HepG2 (cell line): ENCODE data around the gene CTF1. TPM values are rescaled to one million over a fixed set of nuclear protein-coding genes. Genes with fewer than 3 reads are reported as not detected.

ENCODE experiments used
- EHMT2 ChIP-seq: fragments of 200-600 bp; sonication (generic); IDR thresholded peaks from 2 replicates; pipeline ENCODE4 v1.7.0; 2017; ENCODE audit warnings: antibody characterized with exemption, low read depth, low read length, borderline replicate concordance
- KDM1A ChIP-seq: IDR thresholded peaks from 2 replicates; pipeline ENCODE4 v1.6.1; 2016; ENCODE audit warnings: missing compliant biosample characterization
- KDM5A ChIP-seq: fragments of 200-600 bp; sonication (generic); IDR thresholded peaks from 2 replicates; pipeline ENCODE4 v1.7.0; 2018; ENCODE audit warnings: antibody characterized with exemption, mild to moderate bottlenecking, low read length, borderline replicate concordance
- KLF16 ChIP-seq, 2 experiments: sonication (generic) in 1 of 2; formaldehyde crosslinking in 1 of 2; IDR thresholded peaks; 2 replicates each; pipeline versions ENCODE4 v1.6.1 to v1.8.0; 2016 to 2023; ENCODE audit warnings: missing genetic modification reagents in 2 of 2, missing compliant biosample characterization in 1 of 2
- MXD4 ChIP-seq: IDR thresholded peaks from 2 replicates; pipeline ENCODE4 v1.6.1; 2016; ENCODE audit warnings: mild to moderate bottlenecking, missing biosample characterization, missing genetic modification reagents
- NFE2 ChIP-seq: sonication (generic); formaldehyde crosslinking; IDR thresholded peaks from 2 replicates; pipeline ENCODE4 v1.4.0; 2020; ENCODE audit warnings: missing genetic modification reagents
- POLR2A ChIP-seq, 2 experiments: IDR thresholded peaks; 2 replicates each; pipeline ENCODE4 v1.6.1; 2011; ENCODE audit warnings: low read depth in 2 of 2, low read length in 2 of 2, mild to moderate bottlenecking in 1 of 2, moderate library complexity in 1 of 2; ENCODE audit not compliant: insufficient read depth in 1 of 2
- POLR2G ChIP-seq: fragments of 200-400 bp; formaldehyde crosslinking; IDR thresholded peaks from 2 replicates; pipeline ENCODE4 v1.6.1; 2018; ENCODE audit warnings: mild to moderate bottlenecking, low read depth, low read length, moderate library complexity
- RAD21 ChIP-seq: fragments of 450-650 bp; formaldehyde crosslinking; IDR thresholded peaks from 2 replicates; pipeline ENCODE4 v1.5.0; 2020; ENCODE audit warnings: mild to moderate bottlenecking
- RXRA ChIP-seq: sonication (generic); formaldehyde crosslinking; IDR thresholded peaks from 2 replicates; pipeline ENCODE4 v1.5.1; 2020; ENCODE audit warnings: missing genetic modification reagents
- SMAD1 ChIP-seq: sonication (generic); formaldehyde crosslinking; IDR thresholded peaks from 2 replicates; pipeline ENCODE4 v1.4.0; 2020; ENCODE audit warnings: missing genetic modification reagents, low read depth, mild to moderate bottlenecking, borderline replicate concordance
- SMAD9 ChIP-seq: sonication (generic); formaldehyde crosslinking; IDR thresholded peaks from 2 replicates; pipeline ENCODE4 v1.5.1; 2020; ENCODE audit warnings: mild to moderate bottlenecking, missing genetic modification reagents
- SP1 ChIP-seq, 2 experiments: fragments of 450-650 bp in 1 of 2; sonication (generic) in 1 of 2; formaldehyde crosslinking in 1 of 2; IDR thresholded peaks; 2 replicates each; pipeline versions ENCODE4 v1.4.0 to v1.6.1; 2016 to 2020; ENCODE audit warnings: missing genetic modification reagents in 1 of 2
- SPEN ChIP-seq: sonication (generic); formaldehyde crosslinking; IDR thresholded peaks from 2 replicates; pipeline ENCODE4 v1.5.1; 2020; ENCODE audit warnings: low read depth, mild to moderate bottlenecking, missing genetic modification reagents
- STAG1 ChIP-seq: sonication (generic); formaldehyde crosslinking; IDR thresholded peaks from 2 replicates; pipeline ENCODE4 v1.4.0; 2020; ENCODE audit warnings: missing genetic modification reagents
- TOPORS ChIP-seq: sonication (generic); formaldehyde crosslinking; IDR thresholded peaks from 2 replicates; pipeline ENCODE4 v1.8.0; 2023; ENCODE audit warnings: mild to moderate bottlenecking, missing genetic modification reagents
- ZFAT ChIP-seq: sonication (generic); formaldehyde crosslinking; conservative IDR thresholded peaks from 2 replicates; pipeline ENCODE4 v1.8.1; 2023; ENCODE audit warnings: missing genetic modification reagents, inconsistent platforms
- ZNF382 ChIP-seq: sonication (generic); formaldehyde crosslinking; IDR thresholded peaks from 2 replicates; pipeline ENCODE4 v1.5.0; 2020; ENCODE audit warnings: missing genetic modification reagents, mild to moderate bottlenecking, borderline replicate concordance
- ZNF451 ChIP-seq: sonication (generic); formaldehyde crosslinking; IDR thresholded peaks from 2 replicates; pipeline ENCODE4 v1.5.0; 2020; ENCODE audit warnings: mild to moderate bottlenecking, missing genetic modification reagents
- ZSCAN25 ChIP-seq: sonication (generic); formaldehyde crosslinking; IDR thresholded peaks from 2 replicates; pipeline ENCODE4 v1.8.0; 2022; ENCODE audit warnings: mild to moderate bottlenecking, missing genetic modification reagents
- ZSCAN9 ChIP-seq: IDR thresholded peaks from 2 replicates; pipeline ENCODE4 v1.6.1; 2016; ENCODE audit warnings: borderline replicate concordance
- polyA plus RNA-seq, 8 experiments: library from polyadenylated mRNA; depleted of rRNA in 3 of 8; stranded (reverse) in 7 of 8; unstranded in 1 of 8; fragments of >200 nt; fragmentation: Illumina TruSeq in 4 of 8; extraction: Trizol in 4 of 8; gene quantifications; 2 replicates each; pipeline versions ENCODE4 v1.2.1 to v1.2.3, GENCODE V29; 2011 to 2016; ENCODE audit warnings: low read depth in 4 of 8, missing spikeins in 1 of 8, mixed read lengths in 1 of 8; ENCODE audit not compliant: insufficient read depth in 1 of 8
- total RNA-seq, 5 experiments: library from RNA; depleted of rRNA; stranded (reverse); fragments of >200 nt; fragmentation: Illumina TruSeq; extraction: Trizol; gene quantifications; 2 replicates each; pipeline ENCODE4 v1.2.3, GENCODE V29; 2016; ENCODE audit warnings: low read depth in 1 of 5
- TF ChIP-seq, protein P1 (sequence below): sonication (generic); formaldehyde crosslinking; IDR thresholded peaks from 2 replicates; pipeline ENCODE4 v1.4.0; 2020; ENCODE audit warnings: missing genetic modification reagents
- TF ChIP-seq, protein P2 (sequence below), 2 experiments: sonication (generic) in 1 of 2; formaldehyde crosslinking in 1 of 2; IDR thresholded peaks; 2 replicates each; pipeline versions ENCODE4 v1.4.0 to v1.6.1; 2018 to 2020; ENCODE audit warnings: missing genetic modification reagents in 2 of 2, borderline replicate concordance in 1 of 2, low read depth in 1 of 2, mild to moderate bottlenecking in 1 of 2, missing biosample characterization in 1 of 2
- TF ChIP-seq, protein P3 (sequence below): sonication (generic); formaldehyde crosslinking; IDR thresholded peaks from 2 replicates; pipeline ENCODE4 v1.8.1; 2022; ENCODE audit warnings: mild to moderate bottlenecking, missing genetic modification reagents
- TF ChIP-seq, protein P4 (sequence below): IDR thresholded peaks from 2 replicates; pipeline ENCODE4 v1.6.1; 2016
- TF ChIP-seq, protein P5 (sequence below): IDR thresholded peaks from 2 replicates; pipeline ENCODE4 v1.6.1; 2016

The CTF1 gene
- total and polyA plus RNA-seq, 2 of the 13 experiments (the other 11 are each of a cell fraction or from before 2014, with no cell fraction given), result 0.13 to 1.8 TPM

DNA sequence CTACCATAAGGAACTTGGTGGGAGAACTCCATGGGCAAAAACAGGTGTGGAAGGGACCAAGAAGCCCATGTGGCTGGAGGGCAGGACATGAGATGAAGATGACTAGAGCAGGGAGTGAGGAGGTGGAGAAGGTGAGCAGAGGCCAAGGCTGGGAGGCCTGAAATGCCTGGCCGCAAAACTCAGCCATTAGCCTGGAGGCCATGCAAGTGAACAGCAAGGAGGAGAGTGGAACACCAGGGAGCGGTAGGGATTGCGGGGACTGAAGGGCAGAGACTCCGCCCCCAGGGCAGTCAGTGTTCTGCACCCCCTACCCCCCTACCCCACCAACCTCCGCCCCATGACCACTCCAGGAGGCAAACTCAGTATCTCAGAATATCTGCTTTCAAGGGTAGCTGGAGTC, 19.5 kb upstream of the CTF1 start (continued):
- TF ChIP-seq, protein P1, sequence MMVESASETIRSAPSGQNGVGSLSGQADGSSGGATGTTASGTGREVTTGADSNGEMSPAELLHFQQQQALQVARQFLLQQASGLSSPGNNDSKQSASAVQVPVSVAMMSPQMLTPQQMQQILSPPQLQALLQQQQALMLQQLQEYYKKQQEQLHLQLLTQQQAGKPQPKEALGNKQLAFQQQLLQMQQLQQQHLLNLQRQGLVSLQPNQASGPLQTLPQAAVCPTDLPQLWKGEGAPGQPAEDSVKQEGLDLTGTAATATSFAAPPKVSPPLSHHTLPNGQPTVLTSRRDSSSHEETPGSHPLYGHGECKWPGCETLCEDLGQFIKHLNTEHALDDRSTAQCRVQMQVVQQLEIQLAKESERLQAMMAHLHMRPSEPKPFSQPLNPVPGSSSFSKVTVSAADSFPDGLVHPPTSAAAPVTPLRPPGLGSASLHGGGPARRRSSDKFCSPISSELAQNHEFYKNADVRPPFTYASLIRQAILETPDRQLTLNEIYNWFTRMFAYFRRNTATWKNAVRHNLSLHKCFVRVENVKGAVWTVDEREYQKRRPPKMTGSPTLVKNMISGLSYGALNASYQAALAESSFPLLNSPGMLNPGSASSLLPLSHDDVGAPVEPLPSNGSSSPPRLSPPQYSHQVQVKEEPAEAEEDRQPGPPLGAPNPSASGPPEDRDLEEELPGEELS (CRISPR knock-in tag), result peak; percentile 34; the same call in 1 of the 2 replicates
- TF ChIP-seq SMAD1, result no peak
- TF ChIP-seq, protein P2, sequence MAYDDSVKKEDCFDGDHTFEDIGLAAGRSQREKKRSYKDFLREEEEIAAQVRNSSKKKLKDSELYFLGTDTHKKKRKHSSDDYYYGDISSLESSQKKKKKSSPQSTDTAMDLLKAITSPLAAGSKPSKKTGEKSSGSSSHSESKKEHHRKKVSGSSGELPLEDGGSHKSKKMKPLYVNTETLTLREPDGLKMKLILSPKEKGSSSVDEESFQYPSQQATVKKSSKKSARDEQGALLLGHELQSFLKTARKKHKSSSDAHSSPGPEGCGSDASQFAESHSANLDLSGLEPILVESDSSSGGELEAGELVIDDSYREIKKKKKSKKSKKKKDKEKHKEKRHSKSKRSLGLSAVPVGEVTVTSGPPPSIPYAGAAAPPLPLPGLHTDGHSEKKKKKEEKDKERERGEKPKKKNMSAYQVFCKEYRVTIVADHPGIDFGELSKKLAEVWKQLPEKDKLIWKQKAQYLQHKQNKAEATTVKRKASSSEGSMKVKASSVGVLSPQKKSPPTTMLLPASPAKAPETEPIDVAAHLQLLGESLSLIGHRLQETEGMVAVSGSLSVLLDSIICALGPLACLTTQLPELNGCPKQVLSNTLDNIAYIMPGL (CRISPR knock-in tag; IDR thresholded peaks at IDR 0.05; ENCODE audit: borderline replicate concordance in 1 of 2, low read depth in 1 of 2), result peak in 1 of 2 experiments; percentile 54; a peak in 2 of 4 replicates
- TF ChIP-seq RXRA (CRISPR knock-in tag), result no peak
- no peak for TF ChIP-seq ZNF451 (CRISPR knock-in tag)
- TF ChIP-seq KDM1A (CRISPR knock-in tag), result no peak
- TF ChIP-seq MXD4 (CRISPR knock-in tag), result no peak
- TF ChIP-seq POLR2A (IDR thresholded peaks at IDR 0.05; ENCODE audit: insufficient read depth in 1 of 2, low read depth in 2 of 2, low read length in 2 of 2), result peak; percentile 72 to 75
- no peak for TF ChIP-seq SP1 (IDR thresholded peaks at IDR 0.05)
- TF ChIP-seq SP1 (CRISPR knock-in tag; IDR thresholded peaks at IDR 0.05), result 0 out of 2 replicates have a peak, but pooled peaks have one; percentile 22
- TF ChIP-seq KDM5A, result no peak
- no peak for TF ChIP-seq SPEN (CRISPR knock-in tag)
- TF ChIP-seq ZNF382, result no peak
- peak; percentile 31; the same call in 1 of the 2 replicates for TF ChIP-seq STAG1 (CRISPR knock-in tag)
- TF ChIP-seq RAD21 (CRISPR knock-in tag), result peak; percentile 56; the same call in 1 of the 2 replicates
- TF ChIP-seq ZSCAN25 (CRISPR knock-in tag), result no peak
- no peak for TF ChIP-seq ZFAT (CRISPR knock-in tag)
- no peak for TF ChIP-seq KLF16 (CRISPR knock-in tag; IDR thresholded peaks at IDR 0.05)
- no peak for TF ChIP-seq TOPORS (CRISPR knock-in tag)
- TF ChIP-seq POLR2G, result peak; percentile 38; the same call in 1 of the 2 replicates
- TF ChIP-seq EHMT2, result no peak
- no peak for TF ChIP-seq NFE2 (CRISPR knock-in tag)
- TF ChIP-seq, protein P3, sequence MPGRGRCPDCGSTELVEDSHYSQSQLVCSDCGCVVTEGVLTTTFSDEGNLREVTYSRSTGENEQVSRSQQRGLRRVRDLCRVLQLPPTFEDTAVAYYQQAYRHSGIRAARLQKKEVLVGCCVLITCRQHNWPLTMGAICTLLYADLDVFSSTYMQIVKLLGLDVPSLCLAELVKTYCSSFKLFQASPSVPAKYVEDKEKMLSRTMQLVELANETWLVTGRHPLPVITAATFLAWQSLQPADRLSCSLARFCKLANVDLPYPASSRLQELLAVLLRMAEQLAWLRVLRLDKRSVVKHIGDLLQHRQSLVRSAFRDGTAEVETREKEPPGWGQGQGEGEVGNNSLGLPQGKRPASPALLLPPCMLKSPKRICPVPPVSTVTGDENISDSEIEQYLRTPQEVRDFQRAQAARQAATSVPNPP (CRISPR knock-in tag), result no peak
- TF ChIP-seq, protein P4, sequence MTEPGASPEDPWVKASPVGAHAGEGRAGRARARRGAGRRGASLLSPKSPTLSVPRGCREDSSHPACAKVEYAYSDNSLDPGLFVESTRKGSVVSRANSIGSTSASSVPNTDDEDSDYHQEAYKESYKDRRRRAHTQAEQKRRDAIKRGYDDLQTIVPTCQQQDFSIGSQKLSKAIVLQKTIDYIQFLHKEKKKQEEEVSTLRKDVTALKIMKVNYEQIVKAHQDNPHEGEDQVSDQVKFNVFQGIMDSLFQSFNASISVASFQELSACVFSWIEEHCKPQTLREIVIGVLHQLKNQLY (CRISPR knock-in tag), result no peak
- TF ChIP-seq, protein P5, sequence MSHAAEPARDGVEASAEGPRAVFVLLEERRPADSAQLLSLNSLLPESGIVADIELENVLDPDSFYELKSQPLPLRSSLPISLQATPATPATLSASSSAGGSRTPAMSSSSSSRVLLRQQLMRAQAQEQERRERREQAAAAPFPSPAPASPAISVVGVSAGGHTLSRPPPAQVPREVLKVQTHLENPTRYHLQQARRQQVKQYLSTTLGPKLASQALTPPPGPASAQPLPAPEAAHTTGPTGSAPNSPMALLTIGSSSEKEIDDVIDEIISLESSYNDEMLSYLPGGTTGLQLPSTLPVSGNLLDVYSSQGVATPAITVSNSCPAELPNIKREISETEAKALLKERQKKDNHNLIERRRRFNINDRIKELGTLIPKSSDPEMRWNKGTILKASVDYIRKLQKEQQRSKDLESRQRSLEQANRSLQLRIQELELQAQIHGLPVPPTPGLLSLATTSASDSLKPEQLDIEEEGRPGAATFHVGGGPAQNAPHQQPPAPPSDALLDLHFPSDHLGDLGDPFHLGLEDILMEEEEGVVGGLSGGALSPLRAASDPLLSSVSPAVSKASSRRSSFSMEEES (CRISPR knock-in tag), result no peak
- TF ChIP-seq ZSCAN9 (CRISPR knock-in tag), result no peak
- TF ChIP-seq SMAD9 (CRISPR knock-in tag), result no peak
